Thyroid gland (tissue), 4 donors: ENCODE measurements around the gene FAM110A. TPM values are rescaled to one million over a fixed set of nuclear protein-coding genes. Genes with fewer than 3 reads are reported as not detected.

Experiments used
- DNase-seq, 2 donors: peaks; one replicate each; pipeline ENCODE4 v3.0.0-alpha.2; 2019
- H3K27ac ChIP-seq, 3 donors: fragments of 200-600 bp; sonication (generic); 1 replicate in 2 of 3; 2 replicates in 1 of 3; pipeline ENCODE4 v1.5.1; 2016 to 2019; ENCODE audit warnings: mild to moderate bottlenecking in 1 of 3, moderate library complexity in 1 of 3
- H3K27me3 ChIP-seq: fragments of 200-600 bp; sonication (generic); one replicate; pipeline ENCODE4 v1.5.1; 2019
- H3K36me3 ChIP-seq, 2 donors: fragments of 200-600 bp; sonication (generic); one replicate each; pipeline ENCODE4 v1.5.1; 2016 to 2019
- H3K4me1 ChIP-seq, 2 donors: fragments of 200-600 bp; sonication (generic); one replicate each; pipeline ENCODE4 v1.5.1; 2017 to 2019
- H3K4me3 ChIP-seq, 3 donors: fragments of 200-600 bp; sonication (generic); replicated peaks in 1 of 3; 1 replicate in 2 of 3; 2 replicates in 1 of 3; pipeline ENCODE4 v1.5.1; 2016; ENCODE audit warnings: mild to moderate bottlenecking in 1 of 3
- H3K9me3 ChIP-seq: fragments of 200-600 bp; sonication (generic); one replicate; pipeline ENCODE4 v1.5.1; 2017
- CTCF ChIP-seq, 6 experiments: fragments of 200-600 bp in 3 of 6; fragments of 450-650 bp in 3 of 6; sonication (generic) in 3 of 6; IDR thresholded peaks; one replicate each; pipeline ENCODE4 v1.5.1; 2016 to 2019; ENCODE audit warnings: antibody characterized with exemption in 6 of 6, mild to moderate bottlenecking in 2 of 6, inconsistent platforms in 1 of 6, moderate library complexity in 1 of 6
- POLR2A ChIP-seq, 2 donors: fragments of 450-650 bp; IDR thresholded peaks; one replicate each; pipeline ENCODE4 v1.6.1; 2017; ENCODE audit warnings: antibody characterized with exemption in 2 of 2, mild to moderate bottlenecking in 2 of 2, moderate library complexity in 1 of 2
- WGBS, 2 donors: methylation state at CpG; one replicate each; pipeline ENCODE4 v1.1.5; 2017; 5-methylcytosine and 5-hydroxymethylcytosine counted together
- intact Hi-C: fragments of 100-400 bp; cut with DNase I; formaldehyde crosslinking; loops from one replicate; pipeline ENCODE4 v1.15.1; 2023
- total RNA-seq, 4 donors: library from RNA; depleted of rRNA; stranded (reverse); fragments of >200 nt; gene quantifications; one replicate each; pipeline ENCODE4 v1.2.3, GENCODE V29; 2016

FAM110A gene
- total RNA-seq, 4 donors from 2014 or later: 7.0 to 15.5 (median 8.5) TPM

DNA sequence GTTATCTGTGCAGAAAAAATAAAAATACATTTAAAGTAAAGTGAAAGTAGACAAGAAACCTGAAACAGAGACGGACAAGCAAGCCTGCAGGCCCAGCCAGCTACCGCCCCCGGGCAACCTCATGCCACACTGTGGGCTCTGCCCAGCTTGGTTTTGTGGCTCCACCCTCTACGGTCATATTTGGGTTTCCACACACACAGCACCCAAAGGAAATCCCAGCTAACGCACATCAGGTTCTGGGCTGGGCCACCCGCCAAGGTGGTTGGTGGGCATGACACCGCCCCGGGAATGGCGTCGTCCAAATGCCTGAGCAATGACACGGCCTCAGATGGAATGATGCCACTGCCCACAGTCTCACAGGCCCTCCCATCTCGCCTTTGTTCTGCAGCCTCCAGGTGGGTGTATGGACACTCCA is 22.9 kb downstream of the FAM110A start:
- no peak for TF ChIP-seq POLR2A (IDR thresholded peaks at IDR 0.05)
- TF ChIP-seq CTCF (IDR thresholded peaks at IDR 0.05): no peak
- intact Hi-C loops: no loop called here
- Histone ChIP-seq H3K36me3 (no peaks in the 10 kb centered on the region), H3K27me3 (no peaks in the 10 kb centered on the region), H3K9me3 (no peaks in the 10 kb centered on the region), H3K4me3 (no peak overlapping the region), H3K27ac (no peak overlapping the region), H3K4me1 (no peaks in the 10 kb centered on the region)
- WGBS, 2 donors: 67 to 75% methylated on average over 12 of the region's 12 CpGs
- peak in 1 of 2 donors; percentile 5 for DNase-seq

- 77 to 84% methylated on average over 6 of the region's 6 CpGs for WGBS, 2 donors
- Histone ChIP-seq H3K4me3 (no peak overlapping the region), H3K27me3 (no peaks in the 10 kb centered on the region), H3K36me3 (no peaks in the 10 kb centered on the region), H3K27ac (no peak overlapping the region), H3K9me3 (no peaks in the 10 kb centered on the region), H3K4me1 (no peaks in the 10 kb centered on the region)
- intact Hi-C loops: no loop called here
- TF ChIP-seq POLR2A (IDR thresholded peaks at IDR 0.05) (no peak), CTCF (IDR thresholded peaks at IDR 0.05) (no peak)
- DNase-seq: no peak
Observed at GRCh38 chr20:858011-858410, 24.5 kb downstream of the FAM110A start.

DNA sequence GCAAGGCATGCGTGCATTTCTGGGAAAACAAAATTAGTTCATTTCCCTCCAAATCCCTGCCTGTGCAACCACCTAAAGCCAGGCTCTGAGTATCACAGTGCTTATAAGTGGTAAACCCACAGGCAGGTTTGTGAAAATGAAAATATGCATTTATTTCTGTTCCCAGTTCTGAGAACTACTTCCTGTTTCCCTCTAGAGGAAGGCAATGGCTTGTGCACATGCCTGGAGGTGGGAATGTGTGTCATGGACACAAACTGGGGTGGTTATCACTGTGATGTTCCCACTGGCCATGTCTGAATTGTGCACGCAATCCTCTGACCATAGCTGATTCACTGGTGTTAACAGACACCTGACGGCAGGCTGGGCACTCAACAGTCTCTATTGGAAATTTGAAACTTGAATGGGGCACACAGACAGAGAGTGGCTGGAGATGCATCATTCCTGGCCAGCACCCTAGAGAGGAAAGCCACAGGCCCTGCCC is 26.3 kb downstream of the FAM110A start:
- no peak for DNase-seq
- no peaks in the 10 kb centered on the region for H3K9me3 ChIP-seq
- no peaks in the 10 kb centered on the region for H3K4me1 ChIP-seq
- no peak overlapping the region for H3K4me3 ChIP-seq
- H3K36me3 ChIP-seq: no peaks in the 10 kb centered on the region
- intact Hi-C loops: no loop called here
- H3K27ac ChIP-seq: no peak overlapping the region
- H3K27me3 ChIP-seq: no peaks in the 10 kb centered on the region
- 62 to 67% methylated on average over 3 of the region's 3 CpGs for WGBS, 2 donors
- TF ChIP-seq POLR2A (IDR thresholded peaks at IDR 0.05): no peak
- TF ChIP-seq CTCF (IDR thresholded peaks at IDR 0.05): no peak

- no peaks in the 10 kb centered on the region for H3K4me1 ChIP-seq
- no peak for DNase-seq
- no peak overlapping the region for H3K4me3 ChIP-seq
- no peak for TF ChIP-seq POLR2A (IDR thresholded peaks at IDR 0.05)
- no peak for TF ChIP-seq CTCF (IDR thresholded peaks at IDR 0.05)
- no peaks in the 10 kb centered on the region for H3K27me3 ChIP-seq
- 97 to 99% methylated on average over 2 of the region's 2 CpGs for WGBS, 2 donors
- intact Hi-C loops: no loop called here
- no peaks in the 10 kb centered on the region for H3K9me3 ChIP-seq
- no peaks in the 10 kb centered on the region for H3K36me3 ChIP-seq
- H3K27ac ChIP-seq: no peak overlapping the region
Observed at GRCh38 chr20:860891-861290, 27.4 kb downstream of the FAM110A start.

DNA sequence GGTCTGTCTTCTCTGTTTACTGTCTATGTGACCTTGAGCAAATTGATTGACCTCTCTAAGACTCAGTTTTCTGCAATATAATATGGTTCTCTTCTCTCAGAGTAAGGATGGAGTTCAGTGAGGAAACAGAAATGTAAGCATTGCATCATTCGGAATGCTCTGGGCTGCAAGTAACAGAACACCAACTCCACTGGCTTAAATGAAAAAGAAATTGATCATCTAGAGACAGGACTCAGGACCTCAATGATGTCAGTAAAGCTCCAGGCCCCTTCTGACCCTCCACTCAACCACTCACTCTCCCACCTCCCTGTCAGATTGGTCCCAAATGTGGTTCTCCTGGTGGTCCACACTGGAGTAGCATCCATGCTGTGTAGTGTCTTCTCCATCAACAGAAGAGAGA is 31.9 kb downstream of the FAM110A start:
- H3K4me1 ChIP-seq: no peaks in the 10 kb centered on the region
- no peak overlapping the region for H3K27ac ChIP-seq
- H3K36me3 ChIP-seq: no peaks in the 10 kb centered on the region
- intact Hi-C loops: no loop called here
- no peaks in the 10 kb centered on the region for H3K27me3 ChIP-seq
- no peaks in the 10 kb centered on the region for H3K9me3 ChIP-seq
- WGBS, 2 donors: 100% methylated on average over 1 of the region's 1 CpG
- H3K4me3 ChIP-seq: no peak overlapping the region
- no peak for DNase-seq
- TF ChIP-seq POLR2A (IDR thresholded peaks at IDR 0.05) (no peak), CTCF (IDR thresholded peaks at IDR 0.05) (no peak)
